Stimulated activated naive CD8-positive, alpha-beta T cell treated with anti-CD3 and anti-CD28 coated beads, Interleukin-15, Interleukin-2, amounts not matched to agents 100 U/mL and 50 U/mL, for 24 hours (primary cell): ENCODE data around the gene CCDC120.

ENCODE experiments used
- ATAC-seq: fragments of 150-1000 bp; cut with Tn5 transposase; one replicate; pipeline ENCODE4 v1.10.0; 2021
- DNase-seq: peaks from one replicate; pipeline ENCODE4 v3.0.0; 2021

The CCDC120 gene

GRCh38 chrX:49063715-49064114 is 4.9 kb downstream of the CCDC120 start:
- DNase-seq (no peak), ATAC-seq (no peak)

DNA sequence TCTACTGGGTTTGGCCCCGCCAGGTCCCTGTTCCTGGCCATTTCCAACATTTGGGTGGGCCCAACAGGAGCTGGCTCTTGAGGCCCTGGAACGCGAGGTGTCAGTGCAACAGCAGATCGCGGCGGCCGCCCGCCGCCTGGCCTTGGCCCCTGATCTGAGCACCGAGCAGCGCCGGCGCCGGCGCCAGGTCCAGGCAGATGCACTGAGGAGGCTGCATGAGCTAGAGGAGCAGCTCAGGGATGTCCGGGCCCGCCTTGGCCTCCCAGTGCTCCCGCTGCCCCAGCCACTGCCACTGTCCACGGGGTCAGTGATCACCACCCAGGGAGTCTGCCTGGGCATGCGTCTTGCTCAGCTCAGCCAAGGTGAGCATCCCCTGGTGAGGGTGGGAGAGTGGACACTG is 5.5 kb downstream of the CCDC120 start:
- ATAC-seq = peak; percentile 21
- no peak for DNase-seq

- DNase-seq (no peak), ATAC-seq (no peak)
These were observed 5.9 kb downstream of the CCDC120 start for GRCh38 chrX:49064735-49065134.

- DNase-seq (no peak), ATAC-seq (no peak)
These were observed 7.5 kb downstream of the CCDC120 start for GRCh38 chrX:49066278-49066677.

DNA sequence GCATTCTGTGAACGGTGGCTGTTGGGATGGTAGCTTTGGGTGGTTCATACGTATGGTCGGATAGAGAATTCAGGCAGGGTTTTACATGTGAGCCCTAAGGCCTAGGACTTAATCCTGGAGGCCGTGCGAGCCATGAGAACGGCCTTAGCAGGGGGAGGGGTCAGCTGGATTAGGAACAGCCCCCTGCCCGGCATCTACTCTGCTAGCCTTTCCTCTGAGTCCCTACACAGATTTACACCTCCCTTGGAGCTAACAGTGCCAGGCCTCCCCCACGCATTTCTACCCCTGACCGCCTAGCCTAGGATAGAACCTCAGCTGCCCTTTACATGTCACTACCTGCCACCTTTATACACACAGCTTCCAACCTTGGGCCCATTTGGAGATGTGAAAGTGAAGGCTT is 7.9 kb downstream of the CCDC120 start:
- ATAC-seq = no peak

GRCh38 chrX:49067285-49068120 is 8.7 kb downstream of the CCDC120 start:
- ATAC-seq = no peak
- DNase-seq = no peak

More for the DNA sequence above, 7.9 kb downstream of the CCDC120 start:
- no peak for DNase-seq

DNA sequence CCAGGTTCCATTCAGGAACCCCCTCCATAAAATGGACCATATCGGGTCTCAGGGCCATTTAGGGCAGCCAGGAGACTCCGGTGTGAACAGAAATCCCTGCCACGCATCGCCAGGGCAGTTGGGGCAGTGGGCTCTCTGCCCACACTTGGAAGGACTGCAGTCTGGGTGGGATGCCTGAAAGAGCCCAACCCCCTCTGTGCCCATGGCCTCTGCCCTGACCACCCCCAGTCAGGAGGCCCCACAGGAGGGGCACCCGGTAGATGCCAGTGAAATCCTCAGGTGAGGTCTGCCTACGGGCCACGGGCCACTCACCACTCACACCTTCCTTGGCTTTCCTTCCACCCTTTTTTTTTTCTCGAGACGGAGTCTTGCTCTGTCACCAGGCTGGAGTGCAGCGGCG is 10.2 kb downstream of the CCDC120 start:
- DNase-seq = no peak
- ATAC-seq = no peak

DNA sequence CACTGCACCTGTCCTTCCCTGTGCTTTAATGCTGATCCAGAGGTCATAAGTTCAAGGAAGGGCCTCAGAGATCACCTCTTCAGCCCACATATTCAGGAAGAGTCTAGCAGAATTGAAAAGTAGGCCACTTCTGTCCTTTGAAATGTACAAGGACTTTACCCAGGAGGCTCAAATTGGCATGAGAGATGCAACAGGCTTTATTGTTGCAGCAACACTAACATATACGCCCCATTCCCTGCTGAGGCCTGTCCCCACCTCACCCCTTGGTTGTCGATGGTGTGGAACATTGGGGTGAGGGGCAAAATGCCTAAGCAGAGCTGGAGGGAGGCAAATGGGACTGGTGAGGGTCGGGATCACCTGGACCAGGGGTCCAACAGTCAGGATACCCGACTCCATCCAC is 12.2 kb downstream of the CCDC120 start:
- ATAC-seq (no peak), DNase-seq (no peak)

- DNase-seq (no peak), ATAC-seq (no peak)
These were observed 13.3 kb downstream of the CCDC120 start for GRCh38 chrX:49071877-49072711.

DNA sequence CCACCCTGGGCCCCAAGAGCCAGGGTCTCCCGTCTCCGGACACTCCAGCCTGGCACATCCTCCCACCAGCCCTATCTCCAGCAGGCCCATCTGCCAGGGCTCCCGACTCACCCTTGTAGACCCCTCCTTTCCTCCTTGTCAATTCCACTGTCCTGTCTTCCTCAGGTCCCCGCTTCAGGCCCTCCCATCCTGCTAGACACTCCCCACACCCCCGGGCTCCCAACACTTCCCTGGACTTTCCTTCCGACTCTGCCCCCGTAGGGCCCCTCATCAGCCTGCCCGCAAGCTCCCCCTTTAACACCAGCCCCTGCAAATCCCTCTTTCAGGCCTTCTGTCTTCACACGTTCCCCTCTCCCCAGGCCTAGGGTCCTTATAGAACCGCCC is 13.9 kb downstream of the CCDC120 start:
- DNase-seq (no peak), ATAC-seq (no peak)

GRCh38 chrX:49073601-49074575 is 15.1 kb downstream of the CCDC120 start, which contains the start of gene PRAF2:
TSS of gene PRAF2 (minus strand) at chrX:49074002. CDS start at chrX:49073987, 15 bp downstream.
- ATAC-seq (peak; percentile 97), DNase-seq (peak; percentile 88)

GRCh38 chrX:49075347-49075746 is 16.5 kb downstream of the CCDC120 start:
- ATAC-seq (no peak), DNase-seq (no peak)

- no peak for DNase-seq
- ATAC-seq = no peak
These were observed 19.1 kb downstream of the CCDC120 start for GRCh38 chrX:49077941-49078340.

- DNase-seq (peak; percentile 72), ATAC-seq (peak; percentile 83)
These were observed 21.0 kb downstream of the CCDC120 start, which contains the start of gene WDR45 for GRCh38 chrX:49079489-49080428. TSS of gene WDR45 (minus strand) at chrX:49079887. CDS start at chrX:49078095, 1,792 bp downstream.

DNA sequence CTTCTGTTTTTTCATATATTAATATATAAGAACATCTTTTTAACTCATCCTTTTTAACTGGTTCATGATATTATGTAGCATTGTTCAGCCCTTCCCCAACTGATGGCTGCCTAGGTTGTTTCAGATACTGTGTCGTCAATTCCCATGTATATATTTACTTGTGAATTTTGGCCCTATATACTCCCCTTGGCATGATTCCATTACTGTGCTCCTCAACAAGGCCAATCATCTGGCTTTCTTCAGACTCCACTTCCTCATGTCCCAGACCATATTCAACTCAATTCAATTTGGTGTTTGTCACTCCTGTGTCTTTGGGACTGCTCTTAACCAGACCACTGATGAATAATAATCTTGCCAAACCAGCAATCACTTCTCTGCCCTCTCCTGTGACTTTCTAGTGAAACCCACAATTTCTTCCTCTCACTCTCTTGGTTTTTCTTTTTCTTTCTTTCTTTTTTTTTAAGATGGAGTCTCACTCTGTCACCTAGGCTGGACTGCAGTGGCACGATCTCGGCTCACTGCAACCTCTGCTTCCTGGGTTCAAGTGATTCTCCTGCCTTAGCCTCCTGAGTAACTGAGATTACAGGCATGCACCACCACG is 23.6 kb downstream of the CCDC120 start:
- ATAC-seq (no peak), DNase-seq (no peak)

- ATAC-seq (no peak), DNase-seq (no peak)
These were observed 30.8 kb downstream of the CCDC120 start for GRCh38 chrX:49089553-49089952.

DNA sequence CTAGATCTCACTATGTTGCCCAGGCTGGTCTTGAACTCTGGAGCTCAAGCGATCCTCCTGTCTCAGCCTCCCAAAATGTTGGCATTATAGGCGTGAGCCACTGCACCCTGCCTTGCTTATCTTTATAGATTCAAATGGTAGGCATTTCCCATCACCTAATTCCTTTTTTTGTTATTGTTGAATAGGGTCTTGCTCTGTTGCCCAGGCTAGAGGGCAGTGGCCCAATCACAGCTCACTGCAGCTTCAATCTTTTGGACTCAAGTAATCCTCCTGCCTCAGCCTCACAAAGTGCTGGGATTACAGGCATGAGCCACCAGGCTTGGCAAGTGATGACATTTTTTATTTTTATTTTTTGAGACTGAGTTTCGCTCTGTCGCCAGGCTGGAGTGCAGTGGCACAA is 37.6 kb downstream of the CCDC120 start:
- DNase-seq (no peak), ATAC-seq (no peak)

DNA sequence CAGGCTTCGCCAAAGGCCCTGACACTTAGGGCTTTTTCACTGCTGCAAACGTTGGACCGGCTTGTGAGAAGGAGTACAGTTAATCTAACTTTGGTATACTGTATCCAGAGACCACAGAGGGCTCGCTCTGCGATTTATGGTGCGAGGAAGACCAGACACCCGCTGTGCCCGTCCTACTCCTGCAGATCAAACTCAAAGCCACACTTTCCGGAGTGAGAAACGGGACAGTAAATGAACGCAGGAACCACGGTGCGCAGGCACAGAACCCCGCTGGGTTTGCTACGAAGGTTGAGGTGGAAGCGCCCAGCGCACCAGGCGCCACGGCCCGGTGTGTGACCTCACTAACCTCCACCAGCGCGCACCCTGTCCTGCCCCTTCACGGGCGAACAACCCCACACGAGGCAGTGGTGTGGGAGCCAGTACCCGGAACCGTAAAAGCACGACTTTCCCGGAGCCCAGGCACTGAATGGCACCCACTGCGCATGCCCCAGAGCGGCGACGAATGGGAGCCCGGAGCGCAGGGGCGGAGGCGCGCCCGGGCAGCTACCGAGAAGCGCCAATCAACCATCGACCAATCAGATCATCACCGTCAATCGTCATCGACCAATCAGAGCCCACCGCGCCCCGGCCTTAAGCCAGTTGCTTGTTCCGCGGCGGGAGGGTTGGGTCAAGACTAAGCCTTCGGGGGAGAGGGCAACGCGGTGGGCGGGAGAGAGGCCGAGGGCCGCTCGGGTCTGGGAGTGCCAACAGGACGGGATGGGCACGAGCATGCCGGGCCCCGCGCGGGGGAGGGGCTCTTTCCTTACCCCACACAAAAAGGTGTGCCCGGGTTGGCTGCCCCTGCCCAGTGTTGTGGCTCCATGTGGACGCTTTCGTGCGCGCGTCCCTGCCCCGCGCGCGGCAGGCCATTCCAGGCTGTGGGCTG is 42.2 kb downstream of the CCDC120 start:
- peak; percentile 96 for ATAC-seq

DNA sequence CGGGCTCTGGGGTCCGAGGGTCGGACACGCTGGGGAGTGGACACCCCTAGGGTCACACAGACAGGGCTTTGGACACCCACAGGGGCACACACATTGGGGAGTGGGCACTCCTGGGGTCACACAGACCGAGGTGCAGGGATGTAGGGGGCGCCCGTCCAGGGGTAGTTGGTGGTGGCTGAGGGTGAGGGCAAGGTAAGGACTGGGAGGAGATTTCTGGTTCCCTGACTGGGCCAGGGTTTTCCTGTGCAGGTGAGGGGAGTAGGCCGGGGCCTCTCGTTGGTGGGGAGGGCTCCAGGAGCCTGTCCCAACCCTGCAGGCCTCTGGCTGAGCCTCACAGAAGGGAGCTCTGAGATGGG is 42.8 kb downstream of the CCDC120 start:
- ATAC-seq = peak; percentile 4
- DNase-seq = no peak

More for the DNA sequence above, 42.2 kb downstream of the CCDC120 start:
- DNase-seq = peak; percentile 87
